GM19395 (cell line): ENCODE results near the gene VWA8.
A peak's percentile ranks its signal among the peaks of the same experiment; 100 is the strongest.
"Not testable (repeated sequence)": the region's sequence is repeated elsewhere in the genome, so short reads cannot be mapped to it uniquely, and the experiment has no call there.

Experiments
- ATAC-seq: cut with Tn5 transposase; IDR thresholded peaks from one replicate; pipeline ENCODE4 v1.9.1; 2021; ENCODE audit warnings: mild to moderate bottlenecking, moderate library complexity; ENCODE audit not compliant: unreplicated experiment

The VWA8 gene

GRCh38 chr13:41859565-41859964 lies 101.3 kb downstream of the VWA8 start:
- ATAC-seq = no peak

GRCh38 chr13:41858780-41859179 lies 102.1 kb downstream of the VWA8 start:
- ATAC-seq = no peak

GRCh38 chr13:41854758-41855157 lies 106.2 kb downstream of the VWA8 start:
- ATAC-seq = no peak

- no peak for ATAC-seq
Measured at GRCh38 chr13:41851351-41851750, 109.6 kb downstream of the VWA8 start.

- ATAC-seq = no peak
Measured at GRCh38 chr13:41848435-41849255, 112.3 kb downstream of the VWA8 start.

GRCh38 chr13:41847216-41847615 lies 113.7 kb downstream of the VWA8 start:
- ATAC-seq = no peak

GRCh38 chr13:41842036-41842620 lies 118.8 kb downstream of the VWA8 start:
- ATAC-seq = no peak

- ATAC-seq = no peak
Measured at GRCh38 chr13:41837629-41838028, 123.3 kb downstream of the VWA8 start.

GRCh38 chr13:41835871-41836270 lies 125.0 kb downstream of the VWA8 start:
- ATAC-seq = no peak

GRCh38 chr13:41834697-41835096 lies 126.2 kb downstream of the VWA8 start:
- ATAC-seq = not testable (repeated sequence)

- no peak for ATAC-seq
Measured at GRCh38 chr13:41833831-41834230, 127.1 kb downstream of the VWA8 start.

GRCh38 chr13:41833201-41833600 lies 127.7 kb downstream of the VWA8 start:
- ATAC-seq = no peak

- no peak for ATAC-seq
Measured at GRCh38 chr13:41827507-41828213, 133.2 kb downstream of the VWA8 start.

GRCh38 chr13:41825691-41826090 lies 135.2 kb downstream of the VWA8 start:
- no peak for ATAC-seq

GRCh38 chr13:41823476-41823875 lies 137.4 kb downstream of the VWA8 start:
- ATAC-seq = no peak

- ATAC-seq = no peak
Measured at GRCh38 chr13:41822560-41822959, 138.3 kb downstream of the VWA8 start.

- ATAC-seq = no peak
Measured at GRCh38 chr13:41821238-41821594, 139.7 kb downstream of the VWA8 start.

GRCh38 chr13:41820581-41821237 lies 140.2 kb downstream of the VWA8 start:
- no peak for ATAC-seq

- no peak for ATAC-seq
Measured at GRCh38 chr13:41816057-41816456, 144.9 kb downstream of the VWA8 start.

GRCh38 chr13:41813426-41813825 lies 147.5 kb downstream of the VWA8 start:
- ATAC-seq = no peak

GRCh38 chr13:41812851-41813250 lies 148.1 kb downstream of the VWA8 start:
- peak; percentile 80 for ATAC-seq
